Liver (tissue), 9 donors: ENCODE data around the gene RIPK1. TPM values are rescaled to one million over a fixed set of nuclear protein-coding genes. Genes with fewer than 3 reads are reported as not detected.

Experiments
- DNase-seq: peaks from one replicate; pipeline ENCODE4 v3.0.0-alpha.2; 2017; ENCODE audit warnings: low spot score
- H3K27ac ChIP-seq, 2 donors: one replicate each; pipeline ENCODE4 v1.7.0; 2013; ENCODE audit warnings: inconsistent platforms in 2 of 2, low read length in 2 of 2, control low read depth in 1 of 2, low read depth in 1 of 2, mild to moderate bottlenecking in 1 of 2
- H3K27me3 ChIP-seq, 4 donors: one replicate each; pipeline versions ENCODE4 v1.6.1 to v1.7.0; 2013; ENCODE audit warnings: low read length in 3 of 4, inconsistent platforms in 1 of 4, mild to moderate bottlenecking in 1 of 4, moderate library complexity in 1 of 4; ENCODE audit not compliant: control insufficient read depth in 4 of 4, insufficient read depth in 4 of 4
- H3K36me3 ChIP-seq, 4 donors: one replicate each; pipeline versions ENCODE4 v1.6.1 to v1.7.0; 2013; ENCODE audit warnings: low read length in 3 of 4, mild to moderate bottlenecking in 3 of 4, low read depth in 1 of 4, moderate library complexity in 1 of 4; ENCODE audit not compliant: control insufficient read depth in 4 of 4, insufficient read depth in 3 of 4
- H3K4me1 ChIP-seq, 4 donors: one replicate each; pipeline versions ENCODE4 v1.6.1 to v1.7.0; 2013; ENCODE audit warnings: low read length in 3 of 4, mild to moderate bottlenecking in 3 of 4, moderate library complexity in 1 of 4; ENCODE audit not compliant: control insufficient read depth in 4 of 4, insufficient read depth in 4 of 4
- H3K4me3 ChIP-seq, 3 donors: one replicate each; pipeline versions ENCODE4 v1.6.1 to v1.7.0; 2013; ENCODE audit warnings: low read length in 3 of 3, control low read depth in 1 of 3, low read depth in 1 of 3, mild to moderate bottlenecking in 1 of 3
- H3K9ac ChIP-seq, 2 donors: one replicate each; pipeline ENCODE4 v1.7.0; 2013; ENCODE audit warnings: low read length in 2 of 2, mild to moderate bottlenecking in 2 of 2, moderate library complexity in 2 of 2, control low read depth in 1 of 2, low read depth in 1 of 2
- H3K9me3 ChIP-seq, 4 donors: one replicate each; pipeline versions ENCODE4 v1.6.1 to v1.7.0; 2013; ENCODE audit warnings: low read length in 3 of 4; ENCODE audit not compliant: control insufficient read depth in 4 of 4
- EGR1 ChIP-seq, 2 donors: IDR thresholded peaks; 2 replicates each; pipeline ENCODE4 v1.6.1; 2016 to 2018; ENCODE audit warnings: antibody characterized with exemption in 2 of 2, low read depth in 2 of 2
- FOXA2 ChIP-seq: IDR thresholded peaks from 2 replicates; pipeline ENCODE4 v1.6.1; 2016; ENCODE audit warnings: antibody characterized with exemption
- GABPA ChIP-seq, 2 donors: IDR thresholded peaks in 1 of 2; conservative IDR thresholded peaks in 1 of 2; 2 replicates each; pipeline ENCODE4 v1.6.1; 2016; ENCODE audit warnings: antibody characterized with exemption in 2 of 2, mild to moderate bottlenecking in 1 of 2, moderate library complexity in 1 of 2
- HNF4A ChIP-seq, 2 donors: conservative IDR thresholded peaks; 2 replicates each; pipeline ENCODE4 v1.6.1; 2016; ENCODE audit warnings: antibody characterized with exemption in 2 of 2, mild to moderate bottlenecking in 2 of 2
- HNF4G ChIP-seq: IDR thresholded peaks from 2 replicates; pipeline ENCODE4 v1.6.1; 2016; ENCODE audit warnings: antibody characterized with exemption
- JUND ChIP-seq, 2 donors: IDR thresholded peaks; 2 replicates each; pipeline ENCODE4 v1.6.1; 2016; ENCODE audit warnings: antibody characterized with exemption in 2 of 2
- MAX ChIP-seq: IDR thresholded peaks from 2 replicates; pipeline ENCODE4 v1.6.1; 2016; ENCODE audit warnings: antibody characterized with exemption
- NR2F2 ChIP-seq: IDR thresholded peaks from 2 replicates; pipeline ENCODE4 v1.6.1; 2016; ENCODE audit warnings: antibody characterized with exemption
- RAD21 ChIP-seq, 2 donors: IDR thresholded peaks; 2 replicates each; pipeline ENCODE4 v1.6.1; 2016; ENCODE audit warnings: antibody characterized with exemption in 2 of 2, mild to moderate bottlenecking in 2 of 2
- REST ChIP-seq: IDR thresholded peaks from 2 replicates; pipeline ENCODE4 v1.6.1; 2016; ENCODE audit warnings: antibody characterized with exemption, mild to moderate bottlenecking
- RXRA ChIP-seq, 2 donors: IDR thresholded peaks; 2 replicates each; pipeline ENCODE4 v1.6.1; 2017 to 2018; ENCODE audit warnings: antibody characterized with exemption in 2 of 2, mild to moderate bottlenecking in 1 of 2
- SP1 ChIP-seq: IDR thresholded peaks from 2 replicates; pipeline ENCODE4 v1.6.1; 2018; ENCODE audit warnings: antibody characterized with exemption, mild to moderate bottlenecking
- TAF1 ChIP-seq: conservative IDR thresholded peaks from 2 replicates; pipeline ENCODE4 v1.6.1; 2016; ENCODE audit warnings: antibody characterized with exemption, mild to moderate bottlenecking
- YY1 ChIP-seq: IDR thresholded peaks from 2 replicates; pipeline ENCODE4 v1.6.1; 2016; ENCODE audit warnings: antibody characterized with exemption, mild to moderate bottlenecking
- ZBTB33 ChIP-seq: IDR thresholded peaks from 2 replicates; pipeline ENCODE4 v1.6.1; 2016; ENCODE audit warnings: antibody characterized with exemption
- WGBS: extraction: QIAGEN DNeasy Blood & Tissue Kit; methylation state at CpG from one replicate; pipeline ENCODE4 v1.1.7; 2013; 5-methylcytosine and 5-hydroxymethylcytosine counted together
- polyA plus RNA-seq, 2 donors: library from polyadenylated mRNA; stranded (reverse) in 1 of 2; unstranded in 1 of 2; fragments of 200-250 nt in 1 of 2; fragments of >200 nt in 1 of 2; fragmentation: Nextera tagmentation in 1 of 2; extraction: Ambion mirVana in 1 of 2; gene quantifications; one replicate each; pipeline versions ENCODE4 v1.2.1 to v1.2.3, GENCODE V29; 2013 to 2015
- total RNA-seq, 2 donors: library from RNA; depleted of rRNA; stranded (reverse); fragments of >200 nt; gene quantifications; one replicate each; pipeline ENCODE4 v1.2.3, GENCODE V29; 2014
- TF ChIP-seq, protein P1 (sequence below): fragments of 150-350 bp; IDR thresholded peaks from 2 replicates; pipeline ENCODE4 v1.5.1; 2017; ENCODE audit warnings: improper control_type of control experiment, low read depth, low read length; ENCODE audit not compliant: missing input control
- TF ChIP-seq, protein P2 (sequence below): IDR thresholded peaks from 2 replicates; pipeline ENCODE4 v1.6.1; 2016; ENCODE audit warnings: antibody characterized with exemption
- donor health status: healthy.
- donor health status: healthy.
- donor health status: healthy.
- donor health status: healthy.
- donor health status: healthy.

RIPK1 gene
- total and polyA plus RNA-seq, 4 donors, result 6.7 to 27.2 (median 13.3) TPM

DNA sequence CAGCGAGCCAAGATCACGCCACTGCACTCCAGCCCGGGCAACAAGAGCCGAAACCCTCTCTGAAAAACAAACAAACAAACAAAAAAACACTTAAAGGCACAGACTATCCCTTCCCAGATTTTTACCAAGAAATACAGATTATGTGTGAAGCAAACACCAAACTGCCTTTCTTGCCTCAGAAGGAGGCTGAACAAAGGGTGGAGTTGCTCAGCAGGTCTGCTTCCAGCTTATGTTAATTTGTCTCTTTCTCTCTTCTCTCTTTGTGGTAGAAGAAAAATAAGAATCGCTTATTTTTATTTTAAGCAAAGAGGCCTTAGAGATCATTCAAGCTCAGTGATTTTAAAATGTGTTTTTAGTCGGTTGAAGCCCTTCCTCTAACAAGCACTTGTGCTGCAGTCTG, 74.9 kb downstream of the RIPK1 start:
- Histone ChIP-seq H3K4me3 (no peak overlapping the region), H3K27ac (no peak overlapping the region), H3K4me1 (peaks cover 3 to 27% (median 21%) of the 10 kb centered on the region in 4 donors), H3K9me3 (no peaks in the 10 kb centered on the region), H3K27me3 (no peaks in the 10 kb centered on the region), H3K9ac (no peak overlapping the region), H3K36me3 (peaks cover 3 to 28% (median 16%) of the 10 kb centered on the region in 4 donors)
- TF ChIP-seq YY1 (no peak), RAD21 (IDR thresholded peaks at IDR 0.05) (no peak), EGR1 (IDR thresholded peaks at IDR 0.05; ENCODE audit: low read depth in 2 of 2) (no peak), HNF4G (no peak), SP1 (no peak), HNF4A (conservative IDR thresholded peaks at IDR 0.05) (no peak), REST (no peak), ZBTB33 (no peak), JUND (IDR thresholded peaks at IDR 0.05) (no peak), NR2F2 (no peak), MAX (no peak), RXRA (IDR thresholded peaks at IDR 0.05) (no peak), FOXA2 (no peak)
- TF ChIP-seq, protein P1, sequence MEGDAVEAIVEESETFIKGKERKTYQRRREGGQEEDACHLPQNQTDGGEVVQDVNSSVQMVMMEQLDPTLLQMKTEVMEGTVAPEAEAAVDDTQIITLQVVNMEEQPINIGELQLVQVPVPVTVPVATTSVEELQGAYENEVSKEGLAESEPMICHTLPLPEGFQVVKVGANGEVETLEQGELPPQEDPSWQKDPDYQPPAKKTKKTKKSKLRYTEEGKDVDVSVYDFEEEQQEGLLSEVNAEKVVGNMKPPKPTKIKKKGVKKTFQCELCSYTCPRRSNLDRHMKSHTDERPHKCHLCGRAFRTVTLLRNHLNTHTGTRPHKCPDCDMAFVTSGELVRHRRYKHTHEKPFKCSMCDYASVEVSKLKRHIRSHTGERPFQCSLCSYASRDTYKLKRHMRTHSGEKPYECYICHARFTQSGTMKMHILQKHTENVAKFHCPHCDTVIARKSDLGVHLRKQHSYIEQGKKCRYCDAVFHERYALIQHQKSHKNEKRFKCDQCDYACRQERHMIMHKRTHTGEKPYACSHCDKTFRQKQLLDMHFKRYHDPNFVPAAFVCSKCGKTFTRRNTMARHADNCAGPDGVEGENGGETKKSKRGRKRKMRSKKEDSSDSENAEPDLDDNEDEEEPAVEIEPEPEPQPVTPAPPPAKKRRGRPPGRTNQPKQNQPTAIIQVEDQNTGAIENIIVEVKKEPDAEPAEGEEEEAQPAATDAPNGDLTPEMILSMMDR, result no peak
- 82% methylated on average over 6 of the region's 6 CpGs for WGBS
- no peak for DNase-seq

- Histone ChIP-seq H3K36me3 (peaks cover 7 to 36% (median 24%) of the 10 kb centered on the region in 4 donors), H3K9ac (no peak overlapping the region)
- no peak for DNase-seq
- TF ChIP-seq SP1 (no peak), YY1 (no peak), HNF4G (no peak), ZBTB33 (no peak), TAF1 (no peak), HNF4A (conservative IDR thresholded peaks at IDR 0.05) (no peak), GABPA (IDR thresholded peaks at IDR 0.05 in 1 of 2, conservative IDR thresholded peaks at IDR 0.05 in 1 of 2) (no peak), RXRA (IDR thresholded peaks at IDR 0.05) (no peak)
- TF ChIP-seq, protein P1, result no peak
- TF ChIP-seq, protein P2, sequence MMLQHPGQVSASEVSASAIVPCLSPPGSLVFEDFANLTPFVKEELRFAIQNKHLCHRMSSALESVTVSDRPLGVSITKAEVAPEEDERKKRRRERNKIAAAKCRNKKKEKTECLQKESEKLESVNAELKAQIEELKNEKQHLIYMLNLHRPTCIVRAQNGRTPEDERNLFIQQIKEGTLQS, result no peak
These were observed 76.3 kb downstream of the RIPK1 start for GRCh38 chr6:3144571-3144970.

More at GRCh38 chr6:3144571-3144970, 76.3 kb downstream of the RIPK1 start:
- Histone ChIP-seq H3K4me3 (no peak overlapping the region), H3K9me3 (no peaks in the 10 kb centered on the region), H3K27me3 (no peaks in the 10 kb centered on the region), H3K4me1 (peaks cover under 1 to 15% (median 9%) of the 10 kb centered on the region in 4 donors), H3K27ac (no peak overlapping the region)
- WGBS, result 82% methylated on average over 8 of the region's 8 CpGs
